ENCODE results near the gene N4BP2. TPM values are rescaled to one million over a fixed set of nuclear protein-coding genes. Genes with fewer than 3 reads are reported as not detected.

Gene N4BP2
- total RNA-seq, 1 experiment from 2014 or later: 8.5 TPM

- intact Hi-C loops (cut with micrococcal nuclease; ENCODE audit: unreplicated experiment) (no loop called here), in situ Hi-C loops (cut with HindIII; ENCODE audit: low pct_unique_long_range_greater_than_20kb, low sequenced_read_pairs) (no loop called here)
- no TSS peak for BruUV-seq (replicated peaks)
Observed at GRCh38 chr4:40157436-40157835, 100.8 kb downstream of the N4BP2 start.

GRCh38 chr4:40160258-40160657 is 103.6 kb downstream of the N4BP2 start:
- no peaks in the 10 kb centered on the region for H3K27me3 ChIP-seq (ENCODE audit: control insufficient read depth, insufficient read depth, low read length)
- H3K9me3 ChIP-seq (ENCODE audit: control insufficient read depth, insufficient read depth, low read depth, low read length): no peaks in the 10 kb centered on the region
- in situ Hi-C loops (cut with HindIII; ENCODE audit: low pct_unique_long_range_greater_than_20kb, low sequenced_read_pairs): no loop called here
- intact Hi-C loops (cut with micrococcal nuclease; ENCODE audit: unreplicated experiment): no loop called here
- no peak for DNase-seq (ENCODE audit: low read depth, low spot score)
- no peaks in the 10 kb centered on the region for H3K36me3 ChIP-seq (ENCODE audit: control insufficient read depth, insufficient read depth, low read length)
- TF ChIP-seq REST (IDR thresholded peaks at IDR 0.05; ENCODE audit: insufficient read depth in 1 of 2, low read depth in 2 of 2, low read length in 1 of 2) (no peak), SIN3A (IDR thresholded peaks at IDR 0.05; ENCODE audit: borderline replicate concordance, insufficient read depth, low read depth, low read length) (no peak), POLR2AphosphoS5 (IDR thresholded peaks at IDR 0.05; ENCODE audit: low read depth, low read length) (no peak), CTCF (IDR thresholded peaks at IDR 0.05) (no peak), TCF7L2 (IDR thresholded peaks at IDR 0.05; ENCODE audit: low read depth, low read length) (no peak)
- ATAC-seq: no peak
- H3K27ac ChIP-seq (ENCODE audit: low read length): no peak overlapping the region
- no TSS peak for BruUV-seq (replicated peaks)
- ChIA-PET CTCF (no interaction called here), POLR2A (interaction anchor here (0.6 kb wide), 1 partner anchor 394 kb away, joined by 4 read pairs; no protein-coding TSS in a partner anchor)
- no peak overlapping the region for H3K4me3 ChIP-seq (ENCODE audit: low read depth in 2 of 2, low read length in 2 of 2)
- H3K4me1 ChIP-seq (ENCODE audit: control insufficient read depth, insufficient read depth, low read length): no peaks in the 10 kb centered on the region

More at GRCh38 chr4:40157436-40157835, 100.8 kb downstream of the N4BP2 start:
- Histone ChIP-seq H3K27me3 (ENCODE audit: control insufficient read depth, insufficient read depth, low read length) (no peaks in the 10 kb centered on the region), H3K4me1 (ENCODE audit: control insufficient read depth, insufficient read depth, low read length) (no peaks in the 10 kb centered on the region), H3K9me3 (ENCODE audit: control insufficient read depth, insufficient read depth, low read depth, low read length) (no peaks in the 10 kb centered on the region), H3K36me3 (ENCODE audit: control insufficient read depth, insufficient read depth, low read length) (no peaks in the 10 kb centered on the region), H3K4me3 (ENCODE audit: low read depth in 2 of 2, low read length in 2 of 2) (no peak overlapping the region), H3K27ac (ENCODE audit: low read length) (no peak overlapping the region)
- ChIA-PET POLR2A (no interaction called here), CTCF (no interaction called here)
- TF ChIP-seq POLR2AphosphoS5 (IDR thresholded peaks at IDR 0.05; ENCODE audit: low read depth, low read length): no peak
- TF ChIP-seq TCF7L2 (IDR thresholded peaks at IDR 0.05; ENCODE audit: low read depth, low read length): no peak
- no peak for TF ChIP-seq REST (IDR thresholded peaks at IDR 0.05; ENCODE audit: insufficient read depth in 1 of 2, low read depth in 2 of 2, low read length in 1 of 2)
- TF ChIP-seq SIN3A (IDR thresholded peaks at IDR 0.05; ENCODE audit: borderline replicate concordance, insufficient read depth, low read depth, low read length): no peak
- TF ChIP-seq CTCF (IDR thresholded peaks at IDR 0.05): no peak
- ATAC-seq (no peak), DNase-seq (ENCODE audit: low read depth, low spot score) (no peak)
